NCI-H2227 (cell line): ENCODE data around the gene SLC35F3.
A peak's percentile ranks its signal among the peaks of the same experiment; 100 is the strongest.
"Not testable (repeated sequence)": the region's sequence is repeated elsewhere in the genome, so short reads cannot be mapped to it uniquely, and the experiment has no call there.

ENCODE experiments used
- DNase-seq: peaks from one replicate; lab custom pipeline; 2025; ENCODE audit not compliant: unreplicated experiment; lab: John Stamatoyannopoulos, UW

Gene SLC35F3

GRCh38 chr1:234136073-234136472 is 231.6 kb downstream of the SLC35F3 start:
- DNase-seq, result no peak

GRCh38 chr1:234139966-234140365 is 235.5 kb downstream of the SLC35F3 start:
- no peak for DNase-seq

DNA sequence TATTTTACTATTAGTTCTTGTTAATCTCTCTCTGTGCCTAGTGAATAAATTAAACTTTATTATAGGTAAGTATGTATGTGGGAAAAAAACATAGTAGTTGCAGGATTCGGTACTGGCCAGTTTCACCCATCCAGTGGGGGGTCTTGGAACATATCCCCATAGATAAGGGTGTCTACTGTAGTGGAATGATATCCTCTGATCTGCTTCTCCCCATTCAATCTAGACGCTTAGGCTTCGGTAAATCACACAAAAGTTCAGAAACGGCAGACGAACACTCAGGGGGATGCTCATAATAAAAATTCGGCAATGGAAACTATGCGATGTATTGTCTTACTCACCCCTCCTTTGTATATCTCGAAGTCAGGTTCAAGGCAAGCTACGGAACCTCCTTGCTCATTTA is 235.9 kb downstream of the SLC35F3 start:
- no peak for DNase-seq

GRCh38 chr1:234141006-234141405 is 236.5 kb downstream of the SLC35F3 start:
- no peak for DNase-seq

- no peak for DNase-seq
Measured at GRCh38 chr1:234143681-234144080, 239.2 kb downstream of the SLC35F3 start.

GRCh38 chr1:234144901-234145300 is 240.4 kb downstream of the SLC35F3 start:
- no peak for DNase-seq

GRCh38 chr1:234148350-234148749 is 243.9 kb downstream of the SLC35F3 start:
- DNase-seq, result no peak

DNA sequence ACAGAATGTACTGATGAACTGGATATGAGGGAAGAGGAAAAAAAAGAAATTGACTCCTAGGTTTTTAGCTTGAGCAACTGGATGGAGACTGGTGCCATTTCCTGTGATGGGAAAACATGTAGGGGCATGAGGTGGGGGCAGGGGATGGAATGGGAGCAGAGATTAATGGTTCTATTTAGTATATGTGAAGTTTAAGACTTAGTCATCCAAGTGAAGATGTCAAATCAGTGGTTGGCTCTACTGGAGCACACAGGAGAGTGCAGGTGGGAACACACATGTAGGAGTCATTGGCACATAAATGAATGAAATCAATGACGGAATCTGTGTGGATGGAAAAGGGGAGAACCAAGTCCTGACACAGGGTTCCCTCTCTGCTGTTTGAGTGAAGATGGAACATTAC is 244.3 kb downstream of the SLC35F3 start:
- no peak for DNase-seq

DNA sequence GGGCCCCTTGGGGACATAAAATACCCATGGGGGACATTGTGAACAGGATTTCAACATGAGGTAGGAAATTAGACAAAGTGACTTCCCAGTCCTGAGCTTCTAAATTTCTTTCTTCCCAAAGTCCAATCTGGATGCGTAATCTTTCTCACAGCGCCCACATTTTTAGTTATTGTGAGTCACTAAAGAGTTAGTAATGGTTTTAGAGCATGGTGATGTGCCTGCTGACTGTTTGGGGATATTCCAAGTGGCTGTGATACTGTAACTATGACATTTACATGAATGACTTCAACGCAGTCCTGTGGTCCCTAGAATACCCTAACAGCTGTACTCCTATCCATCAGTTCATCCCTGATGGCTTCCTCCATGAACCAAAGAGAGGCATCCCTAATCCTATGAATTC is 244.7 kb downstream of the SLC35F3 start:
- no peak for DNase-seq

- DNase-seq, result no peak
Measured at GRCh38 chr1:234150892-234151291, 246.4 kb downstream of the SLC35F3 start.

- DNase-seq, result not testable (repeated sequence)
Measured at GRCh38 chr1:234152344-234152743, 247.9 kb downstream of the SLC35F3 start.

DNA sequence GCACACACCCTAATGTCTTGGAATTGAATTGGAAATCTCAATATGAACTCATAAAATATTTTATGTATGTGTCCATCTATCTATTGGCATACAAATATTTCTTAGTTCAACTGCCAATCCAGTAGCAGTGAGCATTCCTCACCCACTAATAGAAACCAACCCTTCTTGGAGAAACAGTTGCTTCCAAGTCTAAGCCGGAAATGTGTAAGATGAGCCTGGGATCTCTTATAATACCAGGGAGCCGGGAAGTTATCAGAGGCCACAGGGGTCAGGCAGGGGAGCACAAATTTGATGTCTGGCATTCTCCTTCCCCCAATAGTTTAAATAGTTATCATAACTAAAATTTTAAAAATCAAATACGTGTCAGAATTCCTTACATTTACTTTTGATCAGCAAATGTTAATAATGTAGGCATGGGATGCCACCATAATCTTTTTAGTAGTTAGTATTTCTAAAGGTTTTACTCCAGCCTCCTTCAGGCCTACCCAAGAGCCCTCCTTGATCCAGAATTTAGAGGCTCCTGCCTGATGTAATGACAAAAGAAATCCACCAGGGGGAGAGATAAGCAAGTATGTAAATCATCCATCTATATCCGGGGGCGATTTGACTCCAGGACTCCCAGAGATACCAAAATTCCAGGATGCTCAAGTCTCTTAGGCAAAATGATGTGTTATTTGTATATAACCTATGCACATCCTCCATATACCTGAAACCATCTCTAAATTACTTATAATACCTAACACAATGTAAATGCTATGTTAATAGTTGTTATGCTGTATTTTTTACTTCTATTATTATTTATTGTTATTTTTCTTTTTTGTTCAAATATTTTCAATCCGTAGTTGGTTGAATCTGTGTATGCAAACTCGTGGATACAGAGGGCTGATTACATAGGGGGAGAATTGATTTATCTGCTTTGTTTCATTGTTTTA is 250.1 kb downstream of the SLC35F3 start:
- peak; percentile 66 for DNase-seq

GRCh38 chr1:234162661-234163060 is 258.2 kb downstream of the SLC35F3 start:
- DNase-seq, result no peak

DNA sequence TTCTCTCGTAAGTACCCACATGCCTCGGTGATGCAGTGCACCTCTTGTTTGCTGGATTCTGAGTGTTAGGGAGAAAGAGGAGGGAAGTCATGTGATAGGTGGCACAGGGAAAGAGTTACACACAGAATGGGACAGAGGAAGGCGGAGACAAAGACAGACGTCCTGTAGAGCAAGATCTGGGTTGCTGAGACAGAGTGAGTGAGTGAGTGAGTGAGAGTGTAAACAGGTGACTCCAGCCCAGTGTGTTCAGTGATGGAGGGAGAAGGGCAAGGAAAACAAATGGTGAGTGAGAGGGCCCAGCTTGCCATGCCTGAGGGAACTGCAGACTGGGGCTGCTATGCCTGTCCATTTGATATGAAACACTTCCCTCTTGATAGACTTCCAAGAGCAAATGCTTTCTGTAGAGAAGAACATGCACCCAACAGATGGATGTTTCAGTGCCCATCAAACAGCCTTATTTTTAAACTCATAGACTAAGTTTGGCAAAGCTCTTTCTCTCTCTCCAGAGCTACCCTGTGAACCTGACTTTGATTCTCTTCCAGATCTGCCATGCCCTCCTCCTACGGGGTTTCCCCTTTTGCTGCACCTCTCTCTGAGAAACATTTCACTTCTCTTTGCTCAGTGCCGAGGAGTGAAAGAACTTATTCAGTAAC is 258.9 kb downstream of the SLC35F3 start:
- DNase-seq, result no peak

DNA sequence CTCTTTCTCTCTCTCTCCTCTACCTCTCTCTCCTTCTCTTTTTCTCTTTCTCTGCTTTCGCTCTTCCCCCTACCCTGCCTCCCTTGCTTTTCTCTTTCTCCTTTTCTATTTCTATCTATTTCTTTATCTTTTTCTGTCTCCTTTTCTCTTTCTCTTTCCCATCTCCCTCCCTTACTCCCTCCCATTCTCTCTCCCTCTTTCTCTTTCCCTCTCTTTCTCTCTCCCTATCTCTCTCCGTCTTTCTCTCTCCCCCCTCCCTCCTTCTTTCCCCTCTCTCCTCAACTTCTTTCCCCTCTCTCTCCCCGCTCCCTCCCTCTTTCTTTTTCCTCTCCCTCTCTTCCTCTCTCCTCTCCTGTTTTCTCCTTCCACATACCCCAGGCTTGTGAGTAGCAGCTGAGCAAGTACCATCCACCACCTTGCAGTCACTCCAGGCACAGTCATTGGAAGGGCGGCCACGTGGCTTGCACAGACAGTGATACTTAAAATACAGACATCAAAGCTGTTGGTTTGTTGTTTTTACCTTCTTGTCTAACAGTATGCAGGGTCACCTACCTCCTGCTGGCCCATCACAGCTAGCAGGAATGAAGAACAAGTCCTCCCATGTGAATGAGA is 259.7 kb downstream of the SLC35F3 start:
- peak; percentile 16 for DNase-seq

- DNase-seq, result no peak
Measured at GRCh38 chr1:234168061-234168724, 263.7 kb downstream of the SLC35F3 start.

DNA sequence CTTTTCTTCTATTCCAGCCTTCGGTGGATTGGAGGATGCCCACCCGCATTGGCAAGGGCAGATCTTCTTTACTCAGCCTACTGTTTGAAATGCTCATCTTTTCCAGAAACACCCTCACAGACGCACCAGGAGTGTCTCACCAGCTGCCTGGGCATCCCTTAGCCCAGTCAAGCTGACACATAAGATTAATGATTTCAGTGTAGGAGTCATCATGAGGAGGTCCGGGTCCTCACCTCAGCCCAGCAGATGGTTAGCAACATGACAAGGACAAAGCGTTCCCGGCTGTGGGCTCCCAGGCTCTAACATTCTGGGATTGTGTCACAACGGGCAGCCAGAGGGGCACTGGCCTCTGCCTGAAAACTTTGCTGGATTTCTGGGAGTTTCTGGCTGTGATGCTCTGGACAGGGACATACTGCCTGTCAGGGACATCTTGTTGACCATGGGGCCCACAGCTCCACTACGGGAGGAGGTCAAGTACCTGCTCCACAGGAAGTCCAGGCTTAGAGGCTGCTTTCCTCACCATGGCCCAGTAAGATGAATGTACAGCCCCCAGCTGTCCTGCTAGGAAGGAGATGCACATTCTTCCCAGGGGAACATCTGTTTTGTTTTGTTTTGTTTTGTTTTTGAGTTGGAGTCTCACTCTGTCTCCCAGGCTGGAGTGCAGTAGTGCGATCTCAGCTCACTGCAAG is 264.8 kb downstream of the SLC35F3 start:
- DNase-seq, result no peak

DNA sequence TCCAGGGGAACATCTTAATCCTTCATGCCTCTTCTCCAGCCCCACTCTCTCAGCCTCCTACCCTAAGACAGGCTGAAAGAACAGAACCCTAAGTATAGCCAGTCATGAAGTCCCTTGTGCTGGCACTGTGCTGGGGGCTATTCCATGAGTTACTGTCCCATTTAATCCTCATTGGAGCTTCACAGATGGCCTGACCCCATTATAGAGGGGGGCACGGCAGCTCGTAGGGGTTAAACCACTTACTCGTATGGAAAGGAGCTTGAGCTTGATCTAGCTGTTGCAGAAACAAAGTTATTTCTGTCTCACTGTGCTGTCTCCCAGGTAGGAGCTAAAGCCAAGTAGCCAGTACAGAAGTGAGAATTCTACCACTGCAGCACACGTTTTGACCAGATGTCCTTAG is 265.6 kb downstream of the SLC35F3 start:
- no peak for DNase-seq

DNA sequence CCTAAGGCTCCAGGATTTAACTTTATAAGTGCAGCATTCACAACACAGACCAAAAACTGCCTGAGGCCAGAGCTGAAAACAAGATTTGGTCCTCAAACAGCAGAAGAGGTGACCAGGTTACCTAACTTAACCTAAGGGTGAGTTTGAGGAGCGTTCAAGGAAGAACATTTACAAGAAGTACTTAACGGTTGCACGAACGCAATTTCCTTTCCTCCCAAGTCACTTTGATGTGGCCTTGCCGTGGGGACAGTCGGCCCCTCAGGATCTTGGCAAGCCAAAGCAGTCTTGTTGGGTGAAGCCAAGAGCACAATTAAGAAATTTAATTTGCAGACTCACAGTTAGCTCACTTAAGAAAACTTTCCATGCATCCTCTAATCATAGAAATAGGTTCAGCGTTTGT is 266.1 kb downstream of the SLC35F3 start:
- DNase-seq, result no peak

GRCh38 chr1:234173968-234174367 is 269.5 kb downstream of the SLC35F3 start:
- no peak for DNase-seq

DNA sequence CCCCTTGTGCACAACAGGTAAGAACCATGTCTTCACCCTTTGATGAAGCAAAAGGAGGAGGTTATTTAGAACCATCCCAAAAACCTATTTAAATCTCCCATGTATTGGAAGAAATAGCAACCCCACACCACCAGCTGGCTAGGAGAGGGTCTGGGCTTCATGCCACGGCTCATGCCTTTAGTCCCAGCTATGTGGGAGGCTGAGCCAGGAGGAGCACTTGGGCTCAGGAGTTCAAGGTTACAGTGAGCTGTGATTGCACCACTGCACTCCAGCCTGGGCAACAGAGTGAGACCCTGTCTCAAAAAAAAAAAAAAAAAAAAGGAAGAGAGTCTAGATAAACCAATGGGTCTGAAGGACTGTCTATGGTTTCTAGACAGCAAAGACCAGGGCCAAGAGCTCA is 270.9 kb downstream of the SLC35F3 start:
- DNase-seq, result no peak
